H1 (cell line): ENCODE results near the gene LITAF. TPM values are rescaled to one million over a fixed set of nuclear protein-coding genes. Genes with fewer than 3 reads are reported as not detected.

Experiments used
- CEBPB ChIP-seq: IDR thresholded peaks from 2 replicates; pipeline ENCODE4 v1.6.1; 2012; ENCODE audit warnings: low read depth, low read length
- polyA plus RNA-seq, 7 experiments: library from polyadenylated mRNA; depleted of rRNA in 3 of 7; stranded (reverse) in 5 of 7; unstranded in 2 of 7; fragments of >200 nt in 5 of 7; fragments of 200-250 nt in 2 of 7; gene quantifications; 1 replicate in 5 of 7; 2 replicates in 1 of 7; 4 replicates in 1 of 7; pipeline versions ENCODE4 v1.2.1 to v1.2.3, GENCODE V29; 2011 to 2013; ENCODE audit warnings: missing spikeins in 2 of 7, mixed read lengths in 2 of 7
- total RNA-seq: library from RNA; stranded (reverse); fragmentation: NEBNext Ultra II Directional; extraction: Animal tissue kit (Norgen Biotek cat#: 25700); gene quantifications from 2 replicates; pipeline ENCODE4 v1.2.1, GENCODE V29; 2021

The LITAF gene
- total and polyA plus RNA-seq, 2 of the 8 experiments (the other 6 are each of a cell fraction or from before 2014, with no cell fraction given) = 165 to 205 TPM

DNA sequence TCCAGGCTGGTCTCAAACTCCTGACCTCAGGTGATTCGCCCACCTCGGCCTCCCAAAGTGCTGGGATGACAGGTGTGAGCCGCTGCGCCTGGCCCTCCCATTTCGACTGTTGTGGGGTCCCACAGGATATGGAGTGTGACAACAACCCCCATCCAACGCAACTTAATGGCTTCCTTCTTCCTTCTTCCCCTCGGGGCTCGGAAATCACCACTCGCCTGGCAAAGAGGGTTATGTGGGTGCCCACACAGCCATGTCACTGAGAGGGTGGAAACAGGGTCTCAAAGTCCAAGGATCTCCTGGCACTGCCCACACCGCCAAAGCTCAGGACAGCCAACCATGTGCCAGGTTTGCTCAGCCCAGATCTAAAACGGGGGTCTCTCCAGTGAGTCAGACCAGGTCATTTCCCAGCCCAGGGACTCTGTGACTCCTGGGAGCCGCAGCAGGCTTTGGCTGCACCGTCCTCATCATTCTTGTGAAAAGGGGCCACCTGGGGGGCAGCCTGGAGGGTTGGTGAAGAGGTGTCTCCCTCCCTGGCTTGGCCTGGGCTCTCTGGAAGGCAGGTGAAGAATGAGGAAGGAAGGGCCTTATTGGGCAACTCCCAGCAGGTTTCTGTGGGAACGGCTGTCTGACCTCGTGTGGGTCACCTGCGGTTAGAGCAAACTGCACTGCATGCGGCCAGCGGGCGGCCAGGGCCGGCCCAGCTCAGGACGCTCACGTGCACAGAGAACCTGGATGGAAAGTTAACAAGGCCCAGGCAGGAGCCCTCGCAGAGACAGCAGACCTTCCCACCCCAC lies 25.3 kb upstream of the LITAF start (continued):
- TF ChIP-seq CEBPB = peak; percentile 84
- TF ChIP-seq, all 59 proteins: peak for 7
